B cell (primary cell): ENCODE data around the gene LCORL. TPM values are rescaled to one million over a fixed set of nuclear protein-coding genes. Genes with fewer than 3 reads are reported as not detected.
"Not testable (repeated sequence)": the region's sequence is repeated elsewhere in the genome, so short reads cannot be mapped to it uniquely, and the experiment has no call there.

Source experiments
- ATAC-seq: fragments of 200-7000 bp; cut with Tn5 transposase; one replicate; pipeline ENCODE4 v1.10.0; 2021; ENCODE audit warnings: low read depth, mild to moderate bottlenecking, moderate number of reproducible peaks, moderate library complexity
- CTCF ChIA-PET: fragments of 350-600 bp; sonication (Branson Sonifier 250); formaldehyde crosslinking; loops from one replicate; lab custom pipeline; 2021; ENCODE audit warnings: antibody characterized with exemption, inconsistent platforms; lab: Charles Lee
- POLR2A ChIA-PET: fragments of 350-600 bp; sonication (Branson Sonifier 250); formaldehyde crosslinking; loops from one replicate; lab custom pipeline; 2021; ENCODE audit warnings: antibody characterized with exemption; lab: Charles Lee
- DNase-seq: peaks from one replicate; pipeline ENCODE4 v3.0.0; 2013
- H2AFZ ChIP-seq: 2 replicates; pipeline ENCODE4 v1.6.1; 2012; ENCODE audit warnings: mild to moderate bottlenecking, low read depth, low read length; ENCODE audit not compliant: insufficient read depth, poor library complexity, severe bottlenecking
- H3K27ac ChIP-seq, 2 donors: 1 replicate in 1 of 2; 2 replicates in 1 of 2; pipeline ENCODE4 v1.5.1; 2012 to 2013; ENCODE audit warnings: low read length in 2 of 2, mild to moderate bottlenecking in 2 of 2, moderate library complexity in 1 of 2
- H3K27me3 ChIP-seq, 4 experiments: fragments of 200-600 bp in 1 of 4; sonication (generic) in 1 of 4; replicated peaks in 1 of 4; 1 replicate in 2 of 4; 2 replicates in 2 of 4; pipeline versions ENCODE4 v1.6.1 to v1.7.0; 2013 to 2016; ENCODE audit warnings: low read length in 3 of 4, mild to moderate bottlenecking in 2 of 4, mixed read lengths in 1 of 4, moderate library complexity in 1 of 4; ENCODE audit not compliant: insufficient read depth in 4 of 4, control insufficient read depth in 3 of 4; ENCODE audit errors: control extremely low read depth in 1 of 4
- H3K36me3 ChIP-seq, 2 experiments: replicated peaks in 1 of 2; 1 replicate in 1 of 2; 2 replicates in 1 of 2; pipeline versions ENCODE4 v1.6.1 to v1.7.1; 2013; ENCODE audit warnings: low read length in 1 of 2; ENCODE audit not compliant: insufficient read depth in 2 of 2, control insufficient read depth in 1 of 2; ENCODE audit errors: control extremely low read depth in 1 of 2, extremely low read depth in 1 of 2
- H3K4me1 ChIP-seq, 2 donors: fragments of 200-600 bp in 1 of 2; sonication (generic) in 1 of 2; 1 replicate in 1 of 2; 2 replicates in 1 of 2; pipeline versions ENCODE4 v1.5.1 to v1.6.1; 2013 to 2017; ENCODE audit warnings: low read length in 2 of 2; ENCODE audit not compliant: control insufficient read depth in 2 of 2, insufficient read depth in 2 of 2
- H3K4me2 ChIP-seq: replicated peaks from 2 replicates; pipeline ENCODE3; 2012; ENCODE audit warnings: mild to moderate bottlenecking, low read depth, low read length; ENCODE audit not compliant: poor library complexity, severe bottlenecking
- H3K4me3 ChIP-seq, 5 experiments: fragments of 200-600 bp in 1 of 5; sonication (generic) in 1 of 5; 1 replicate in 3 of 5; 2 replicates in 2 of 5; pipeline versions ENCODE4 v1.5.1 to v1.7.0; 2011 to 2016; ENCODE audit warnings: low read length in 4 of 5, mild to moderate bottlenecking in 4 of 5, low read depth in 2 of 5, control low read depth in 1 of 5, moderate library complexity in 1 of 5; ENCODE audit not compliant: insufficient read depth in 1 of 5; ENCODE audit errors: control extremely low read depth in 1 of 5, extremely low read depth in 1 of 5
- H3K79me2 ChIP-seq: fragments of 200-600 bp; sonication (generic); one replicate; pipeline ENCODE4 v1.6.0; 2016; ENCODE audit warnings: low read length; ENCODE audit not compliant: control insufficient read depth, insufficient read depth
- H3K9ac ChIP-seq: fragments of 200-600 bp; sonication (generic); 2 replicates; pipeline ENCODE4 v1.6.1; 2017; ENCODE audit warnings: mild to moderate bottlenecking, low read length, moderate library complexity
- H3K9me3 ChIP-seq, 3 donors: one replicate each; pipeline versions ENCODE4 v1.6.1 to v1.7.1; 2013; ENCODE audit warnings: low read length in 2 of 3; ENCODE audit not compliant: control insufficient read depth in 2 of 3, insufficient read depth in 1 of 3; ENCODE audit errors: control extremely low read depth in 1 of 3
- H4K20me1 ChIP-seq: 2 replicates; pipeline ENCODE4 v1.6.0; 2012; ENCODE audit warnings: mild to moderate bottlenecking, low read length; ENCODE audit not compliant: insufficient read depth, control insufficient read depth, poor library complexity, severe bottlenecking
- H3K27ac Mint-ChIP-seq: one replicate; pipeline ENCODE4 v1.8.0; 2021; ENCODE audit warnings: mixed read lengths
- H3K27me3 Mint-ChIP-seq: one replicate; pipeline ENCODE4 v1.8.0; 2021; ENCODE audit warnings: mixed read lengths
- H3K4me1 Mint-ChIP-seq: one replicate; pipeline ENCODE4 v1.8.0; 2021; ENCODE audit warnings: mixed read lengths
- H3K4me3 Mint-ChIP-seq: one replicate; pipeline ENCODE4 v1.8.0; 2021; ENCODE audit warnings: mixed read lengths
- H3K9me3 Mint-ChIP-seq: one replicate; pipeline ENCODE4 v1.8.0; 2022; ENCODE audit warnings: mixed read lengths; ENCODE audit not compliant: insufficient read depth
- EZH2 ChIP-seq: IDR thresholded peaks from 2 replicates; pipeline ENCODE4 v1.6.1; 2012; ENCODE audit warnings: borderline replicate concordance, low read depth, mild to moderate bottlenecking, moderate library complexity, low read length; ENCODE audit not compliant: insufficient read depth, poor library complexity, severe bottlenecking
- WGBS: methylation state at CpG from one replicate; pipeline ENCODE4 v1.1.5; 2013; ENCODE audit warnings: missing lambda C conversion rate; ENCODE audit not compliant: insufficient coverage; 5-methylcytosine and 5-hydroxymethylcytosine counted together
- intact Hi-C: fragments of 100-400 bp; cut with micrococcal nuclease; formaldehyde crosslinking; loops from one replicate; pipeline ENCODE4 v1.10.0; 2022
- polyA plus RNA-seq: library from polyadenylated mRNA; depleted of rRNA; stranded (reverse); fragments of >200 nt; gene quantifications from 2 replicates; pipeline ENCODE4 v1.2.3, GENCODE V29; 2012
- total RNA-seq, 2 donors: library from RNA; stranded (reverse); fragments of 120-200 nt in 1 of 2; gene quantifications; 1 replicate in 1 of 2; 2 replicates in 1 of 2; pipeline versions ENCODE4 v1.2.3 to v1.2.4, GENCODE V29; 2013 to 2022
- TF ChIP-seq, protein P1 (sequence below): fragments of 200-600 bp; IDR thresholded peaks from one replicate; pipeline ENCODE4 v1.8.0; 2022; ENCODE audit warnings: antibody characterized with exemption, mild to moderate bottlenecking

Gene LCORL
- total and polyA plus RNA-seq, 2 donors (not counting 1 experiment from before 2014, with no cell fraction given): 1.2 to 31.3 TPM

DNA sequence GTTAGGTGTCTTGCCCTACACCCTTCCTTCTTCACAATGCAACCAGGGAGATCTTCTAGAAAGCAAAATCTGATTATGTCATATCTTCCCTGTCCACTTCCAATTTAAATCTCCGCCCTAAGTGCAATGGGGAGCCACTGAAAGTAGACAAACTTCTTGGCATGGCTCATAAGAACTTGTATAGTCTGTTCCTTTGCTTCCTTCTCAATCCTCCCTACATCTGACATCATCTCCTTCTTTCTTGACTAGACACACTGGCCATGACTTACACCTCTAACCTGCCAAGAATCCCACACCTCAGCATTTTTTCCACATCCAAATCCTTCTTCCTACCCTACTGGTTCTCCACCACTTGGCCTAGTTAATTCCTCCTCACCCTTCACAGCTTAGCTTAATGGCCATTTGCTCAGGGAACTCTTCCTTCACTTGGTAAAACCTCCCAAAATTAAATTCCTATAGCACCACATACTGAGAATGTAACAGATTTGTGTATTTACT, 155.6 kb downstream of the LCORL start:
- POLR2A ChIA-PET: no interaction called here
- no peaks in the 10 kb centered on the region for H3K36me3 ChIP-seq
- no peaks in the 10 kb centered on the region for H3K79me2 ChIP-seq
- WGBS: 100% methylated on average over 1 of the region's 1 CpG
- no peak overlapping the region for H3K27ac ChIP-seq
- no peak for ATAC-seq
- no peaks in the 10 kb centered on the region for H4K20me1 ChIP-seq
- CTCF ChIA-PET: no interaction called here
- H3K9me3 Mint-ChIP-seq: peaks cover 16% of the 10 kb centered on the region
- H3K27me3 ChIP-seq: no peaks in the 10 kb centered on the region
- H3K4me3 ChIP-seq: no peak overlapping the region
- no peak overlapping the region for H3K27ac Mint-ChIP-seq
- intact Hi-C loops: no loop called here
- no peak for DNase-seq
- peaks cover 0 to 12% (median 0%) of the 10 kb centered on the region in 3 donors for H3K9me3 ChIP-seq
- no peaks in the 10 kb centered on the region for H3K4me1 Mint-ChIP-seq
- no peak for TF ChIP-seq EZH2
- TF ChIP-seq, protein P1, sequence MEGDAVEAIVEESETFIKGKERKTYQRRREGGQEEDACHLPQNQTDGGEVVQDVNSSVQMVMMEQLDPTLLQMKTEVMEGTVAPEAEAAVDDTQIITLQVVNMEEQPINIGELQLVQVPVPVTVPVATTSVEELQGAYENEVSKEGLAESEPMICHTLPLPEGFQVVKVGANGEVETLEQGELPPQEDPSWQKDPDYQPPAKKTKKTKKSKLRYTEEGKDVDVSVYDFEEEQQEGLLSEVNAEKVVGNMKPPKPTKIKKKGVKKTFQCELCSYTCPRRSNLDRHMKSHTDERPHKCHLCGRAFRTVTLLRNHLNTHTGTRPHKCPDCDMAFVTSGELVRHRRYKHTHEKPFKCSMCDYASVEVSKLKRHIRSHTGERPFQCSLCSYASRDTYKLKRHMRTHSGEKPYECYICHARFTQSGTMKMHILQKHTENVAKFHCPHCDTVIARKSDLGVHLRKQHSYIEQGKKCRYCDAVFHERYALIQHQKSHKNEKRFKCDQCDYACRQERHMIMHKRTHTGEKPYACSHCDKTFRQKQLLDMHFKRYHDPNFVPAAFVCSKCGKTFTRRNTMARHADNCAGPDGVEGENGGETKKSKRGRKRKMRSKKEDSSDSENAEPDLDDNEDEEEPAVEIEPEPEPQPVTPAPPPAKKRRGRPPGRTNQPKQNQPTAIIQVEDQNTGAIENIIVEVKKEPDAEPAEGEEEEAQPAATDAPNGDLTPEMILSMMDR: no peak
- no peak overlapping the region for H2AFZ ChIP-seq
- H3K27me3 Mint-ChIP-seq: no peaks in the 10 kb centered on the region
- no peak overlapping the region for H3K4me3 Mint-ChIP-seq
- H3K9ac ChIP-seq: no peak overlapping the region
- H3K4me2 ChIP-seq: no peak overlapping the region
- H3K4me1 ChIP-seq: no peaks in the 10 kb centered on the region

DNA sequence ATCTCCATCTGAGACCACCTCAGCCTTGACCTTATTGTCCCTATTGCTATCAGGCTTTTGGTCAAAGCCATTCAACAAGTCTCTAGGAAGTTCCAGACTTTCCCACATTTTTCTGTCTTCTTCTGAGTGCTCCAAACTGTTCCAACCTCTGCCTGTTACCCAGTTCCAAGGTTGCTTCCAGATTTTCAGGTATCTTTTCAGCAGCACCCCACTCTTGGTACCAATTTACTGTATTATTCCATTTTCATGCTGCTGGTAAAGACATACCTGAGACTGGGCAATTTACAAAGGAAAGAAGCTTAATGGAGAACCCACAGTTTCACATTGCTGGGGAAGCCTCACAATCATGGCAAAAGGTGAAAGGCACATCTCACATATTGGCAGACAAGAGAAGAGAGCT, 159.6 kb downstream of the LCORL start:
- ATAC-seq, CTCF ChIA-PET, H3K27me3 ChIP-seq: not testable (repeated sequence)

More for the DNA sequence above, 159.6 kb downstream of the LCORL start:
- H3K27me3 Mint-ChIP-seq, H3K27ac Mint-ChIP-seq, H2AFZ ChIP-seq, H4K20me1 ChIP-seq, H3K4me3 Mint-ChIP-seq, H3K27ac ChIP-seq, H3K4me1 ChIP-seq, H3K4me1 Mint-ChIP-seq, H3K4me3 ChIP-seq, H3K9ac ChIP-seq, H3K79me2 ChIP-seq, H3K4me2 ChIP-seq, intact Hi-C loops, POLR2A ChIA-PET, H3K36me3 ChIP-seq, DNase-seq: not testable (repeated sequence)
- H3K9me3 ChIP-seq: peaks cover 0 to 17% (median 0%) of the 10 kb centered on the region in 3 donors
- peaks cover 16% of the 10 kb centered on the region for H3K9me3 Mint-ChIP-seq
